Umbilical cord (tissue), 2 donors: Measurements from ENCODE around the gene TRERF1. TPM values are rescaled to one million over a fixed set of nuclear protein-coding genes. Genes with fewer than 3 reads are reported as not detected.
A peak's percentile ranks its signal among the peaks of the same experiment; 100 is the strongest.
"Not testable (repeated sequence)": the region's sequence is repeated elsewhere in the genome, so short reads cannot be mapped to it uniquely, and the experiment has no call there.

Source experiments
- DNase-seq: peaks from one replicate; pipeline ENCODE4 v3.0.0-alpha.2; 2015; ENCODE audit warnings: low spot score
- total RNA-seq: library from RNA; depleted of rRNA; stranded (reverse); fragments of >200 nt; gene quantifications from one replicate; pipeline ENCODE4 v1.2.3, GENCODE V29; 2014; ENCODE audit warnings: low replicate concordance; ENCODE audit not compliant: insufficient read depth

TRERF1 gene
- total RNA-seq, 1 donor from 2014 or later, result 4.8 TPM

- peak; percentile 23 for DNase-seq
Measured at GRCh38 chr6:42193491-42193894, 258.2 kb downstream of the TRERF1 start.

GRCh38 chr6:42192385-42192784, 259.3 kb downstream of the TRERF1 start:
- DNase-seq, result not testable (repeated sequence)

- DNase-seq, result no peak
Measured at GRCh38 chr6:42190554-42191183, 261.1 kb downstream of the TRERF1 start.

GRCh38 chr6:42188406-42188805, 263.3 kb downstream of the TRERF1 start:
- no peak for DNase-seq

GRCh38 chr6:42185597-42185996, 266.1 kb downstream of the TRERF1 start:
- no peak for DNase-seq

GRCh38 chr6:42184475-42184874, 267.3 kb downstream of the TRERF1 start:
- no peak for DNase-seq

- DNase-seq, result no peak
Measured at GRCh38 chr6:42182101-42182500, 269.6 kb downstream of the TRERF1 start.

- no peak for DNase-seq
Measured at GRCh38 chr6:42179945-42180313, 271.8 kb downstream of the TRERF1 start.

GRCh38 chr6:42179261-42179944, 272.3 kb downstream of the TRERF1 start:
- DNase-seq, result no peak

GRCh38 chr6:42177514-42178364, 274.0 kb downstream of the TRERF1 start:
- peak; percentile 30 for DNase-seq

GRCh38 chr6:42176981-42177380, 274.7 kb downstream of the TRERF1 start:
- DNase-seq, result no peak

GRCh38 chr6:42175860-42176259, 275.9 kb downstream of the TRERF1 start:
- no peak for DNase-seq

Other genes with a start within 250 kb of the TRERF1 start
- gene MRPS10, start 234.1 kb downstream of the TRERF1 start, total RNA-seq, result 30.8 TPM
- gene UBR2, start 112.1 kb upstream of the TRERF1 start, total RNA-seq, result 28.9 TPM